Measurements from ENCODE around the gene SEC62. TPM values are rescaled to one million over a fixed set of nuclear protein-coding genes. Genes with fewer than 3 reads are reported as not detected.
"Not testable (repeated sequence)": the region's sequence is repeated elsewhere in the genome, so short reads cannot be mapped to it uniquely, and the experiment has no call there.

The SEC62 gene
- total RNA-seq, 2 experiments from 2014 or later, result 77.1 to 77.4 TPM

DNA sequence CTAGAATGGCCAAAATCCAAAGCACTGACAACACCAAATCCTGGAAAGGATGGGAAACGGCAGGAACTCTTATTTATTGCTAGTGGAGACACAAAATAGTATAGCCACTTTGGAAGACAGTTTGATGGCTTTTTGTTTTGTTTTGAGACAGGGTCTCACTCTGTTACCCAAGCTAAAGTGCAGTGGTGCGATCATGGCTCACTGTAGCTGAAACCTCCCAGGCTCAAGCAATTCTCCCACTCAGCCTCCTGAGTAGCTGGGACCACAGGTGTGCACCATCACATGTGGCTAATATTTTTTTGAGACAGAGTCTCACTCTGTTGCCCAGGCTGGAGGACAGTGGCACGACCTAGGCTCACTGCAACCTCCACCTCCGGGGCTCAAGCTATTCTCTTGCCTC, 43.9 kb downstream of the SEC62 start:
- no peaks in the 10 kb centered on the region for H3K9me3 Mint-ChIP-seq
- DNase-seq (no peak), ATAC-seq (ENCODE audit: low read depth) (no peak)
- H3K27me3 Mint-ChIP-seq, result peaks cover 3% of the 10 kb centered on the region
- H3K36me3 Mint-ChIP-seq, result peaks cover 3% of the 10 kb centered on the region
- peaks cover 15% of the 10 kb centered on the region for H3K4me1 Mint-ChIP-seq
- no peak overlapping the region for H3K27ac Mint-ChIP-seq
- POLR2A ChIA-PET, result interaction anchor here (2.2 kb wide), 1 partner anchor 11 kb away, joined by 6 read pairs; no protein-coding TSS in a partner anchor
- no peak overlapping the region for H3K4me3 Mint-ChIP-seq

DNA sequence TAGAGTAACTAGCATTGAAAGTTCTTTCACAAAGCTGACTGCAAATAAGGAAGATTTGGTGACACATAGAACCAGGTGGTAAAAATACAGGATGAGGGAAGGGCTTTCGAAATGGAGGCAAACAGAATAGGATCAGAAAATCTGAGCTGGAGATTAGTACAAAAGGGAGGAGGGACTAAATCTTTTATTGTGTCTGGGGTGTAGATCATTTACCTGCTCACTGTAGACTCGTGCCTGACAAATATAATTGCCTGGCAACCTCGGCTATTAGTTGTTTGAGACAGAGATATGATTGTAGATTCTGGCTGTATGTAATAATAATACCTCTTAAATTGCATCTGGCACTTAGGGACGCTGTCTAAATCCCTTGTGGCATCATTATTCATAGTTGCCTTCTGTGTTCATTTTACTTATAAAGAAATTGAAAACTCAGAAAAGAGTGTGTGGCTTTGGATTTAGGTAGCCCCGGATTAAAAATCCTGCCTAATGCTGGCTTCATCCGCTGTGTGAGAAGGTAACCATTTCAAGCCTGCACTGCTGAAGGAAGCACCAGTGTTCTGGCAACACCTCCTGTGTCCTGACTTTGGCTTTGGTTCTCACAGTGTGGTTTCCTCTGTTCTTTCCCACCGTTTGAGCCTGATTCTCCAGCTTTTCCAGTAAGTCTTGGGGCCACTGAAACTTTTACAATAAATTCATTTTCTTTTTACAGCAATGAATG, 46.2 kb downstream of the SEC62 start:
- H3K4me1 Mint-ChIP-seq, result peaks cover 2% of the 10 kb centered on the region

GRCh38 chr3:170016057-170016456, 49.5 kb downstream of the SEC62 start:
- peaks cover 5% of the 10 kb centered on the region for H3K4me1 Mint-ChIP-seq
- H3K9me3 Mint-ChIP-seq, result no peaks in the 10 kb centered on the region
- H3K27ac Mint-ChIP-seq, result no peak overlapping the region
- DNase-seq (no peak), ATAC-seq (ENCODE audit: low read depth) (no peak)
- no peaks in the 10 kb centered on the region for H3K36me3 Mint-ChIP-seq
- POLR2A ChIA-PET, result no interaction called here
- no peak overlapping the region for H3K4me3 Mint-ChIP-seq
- peaks cover 11% of the 10 kb centered on the region for H3K27me3 Mint-ChIP-seq

More for the DNA sequence above, 46.2 kb downstream of the SEC62 start:
- POLR2A ChIA-PET, result interaction anchor here (1.1 kb wide), 1 partner anchor 46 kb away, joined by 3 read pairs; no protein-coding TSS in a partner anchor
- Mint-ChIP-seq H3K36me3 (no peaks in the 10 kb centered on the region), H3K27ac (no peak overlapping the region), H3K27me3 (peaks cover 11% of the 10 kb centered on the region), H3K4me3 (no peak overlapping the region), H3K9me3 (no peaks in the 10 kb centered on the region)
- ATAC-seq (ENCODE audit: low read depth) (no peak), DNase-seq (no peak)

DNA sequence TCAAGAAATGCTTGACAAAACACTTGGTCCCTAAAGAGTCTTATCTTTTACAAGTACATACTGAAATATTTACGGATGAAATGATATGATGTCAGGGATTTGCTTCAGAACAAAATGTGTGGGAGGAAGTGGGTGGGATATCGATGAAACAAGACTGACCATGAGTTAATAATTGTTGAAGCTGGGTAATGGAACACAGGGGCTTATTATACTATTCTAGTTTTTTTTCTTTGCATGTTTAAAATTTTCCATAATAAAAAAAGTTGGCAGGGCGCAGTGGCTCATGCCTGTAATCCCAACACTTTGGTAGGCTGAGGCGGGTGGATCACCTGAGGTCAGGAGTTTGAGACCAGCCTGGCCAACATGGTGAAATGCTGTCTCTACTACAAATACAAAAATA, 52.7 kb downstream of the SEC62 start:
- H3K27me3 Mint-ChIP-seq; H3K4me3 Mint-ChIP-seq; H3K36me3 Mint-ChIP-seq; DNase-seq; ATAC-seq (ENCODE audit: low read depth); H3K9me3 Mint-ChIP-seq; H3K4me1 Mint-ChIP-seq; POLR2A ChIA-PET; H3K27ac Mint-ChIP-seq: not testable (repeated sequence)

GRCh38 chr3:170021083-170021482, 54.5 kb downstream of the SEC62 start:
- Mint-ChIP-seq H3K27me3 (peaks cover 7% of the 10 kb centered on the region), H3K36me3 (peaks cover 3% of the 10 kb centered on the region), H3K4me1 (peaks cover 8% of the 10 kb centered on the region), H3K4me3 (no peak overlapping the region), H3K9me3 (peaks cover 4% of the 10 kb centered on the region), H3K27ac (no peak overlapping the region)
- ATAC-seq (ENCODE audit: low read depth), result peak; percentile 61
- POLR2A ChIA-PET, result interaction anchor here (0.5 to 1.6 kb wide), 5 partner anchors 10 to 55 kb away, joined by 3 to 6 read pairs (median 4); no protein-coding TSS in a partner anchor
- no peak for DNase-seq

DNA sequence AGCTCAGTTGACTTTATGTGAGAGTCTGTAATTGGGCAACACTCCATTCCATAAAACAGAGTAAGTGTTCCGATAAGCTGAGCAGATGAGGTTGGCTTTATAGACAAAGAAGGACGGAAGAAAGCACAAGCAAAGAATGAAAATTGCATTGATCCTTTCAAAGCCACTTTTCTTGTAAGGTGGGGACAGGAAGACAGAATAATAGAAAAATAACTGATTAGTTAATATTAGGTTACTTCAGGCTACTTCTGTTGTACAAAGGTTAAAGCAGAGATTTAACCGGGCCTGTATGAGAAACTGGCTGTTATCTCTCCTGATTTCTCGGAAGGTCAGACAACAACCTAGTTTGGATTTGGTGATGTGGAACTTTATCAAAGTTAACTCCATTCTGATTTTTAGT, 55.7 kb downstream of the SEC62 start:
- ATAC-seq (ENCODE audit: low read depth), result no peak
- Mint-ChIP-seq H3K27me3 (no peaks in the 10 kb centered on the region), H3K27ac (no peak overlapping the region), H3K9me3 (peaks cover 6% of the 10 kb centered on the region), H3K4me3 (no peak overlapping the region), H3K36me3 (peaks cover 5% of the 10 kb centered on the region), H3K4me1 (peaks cover 13% of the 10 kb centered on the region)
- DNase-seq, result no peak
- POLR2A ChIA-PET, result interaction anchor here (1.6 kb wide), 1 partner anchor 15 kb away, joined by 4 read pairs; no protein-coding TSS in a partner anchor

DNA sequence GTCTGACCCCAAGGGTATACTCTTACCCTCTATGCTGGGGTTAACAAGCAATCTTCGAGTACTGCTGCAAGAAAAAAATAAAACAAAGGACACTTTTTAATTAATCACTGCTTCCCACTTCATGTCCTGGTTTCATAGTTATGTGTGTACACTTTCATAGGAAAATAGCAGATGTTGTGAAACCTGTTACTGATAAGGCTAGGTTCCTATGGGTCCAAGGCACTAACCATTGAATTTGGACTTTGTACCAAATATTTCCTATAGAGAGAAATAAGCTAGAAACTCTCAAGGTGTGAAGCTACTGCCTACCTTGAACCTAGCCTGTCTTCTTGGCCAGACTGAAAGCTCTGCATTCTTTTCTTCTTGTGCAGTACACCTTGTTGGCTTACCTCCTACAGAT, 56.6 kb downstream of the SEC62 start:
- Mint-ChIP-seq H3K27me3 (no peaks in the 10 kb centered on the region), H3K27ac (no peak overlapping the region), H3K4me1 (peaks cover 19% of the 10 kb centered on the region), H3K36me3 (peaks cover 6% of the 10 kb centered on the region), H3K4me3 (no peak overlapping the region), H3K9me3 (peaks cover 7% of the 10 kb centered on the region)
- no peak for DNase-seq
- no peak for ATAC-seq (ENCODE audit: low read depth)
- POLR2A ChIA-PET, result no interaction called here

- ATAC-seq (ENCODE audit: low read depth), result no peak
- DNase-seq, result no peak
- Mint-ChIP-seq H3K9me3 (peaks cover 11% of the 10 kb centered on the region), H3K27ac (no peak overlapping the region), H3K36me3 (peaks cover 6% of the 10 kb centered on the region), H3K27me3 (no peaks in the 10 kb centered on the region), H3K4me3 (no peak overlapping the region), H3K4me1 (peaks cover 17% of the 10 kb centered on the region)
- POLR2A ChIA-PET, result interaction anchor here (0.7 kb wide), 1 partner anchor 21 kb away, joined by 5 read pairs; no protein-coding TSS in a partner anchor
Measured at GRCh38 chr3:170024581-170024980, 58.0 kb downstream of the SEC62 start.

GRCh38 chr3:170027233-170028102, 60.9 kb downstream of the SEC62 start:
- DNase-seq (no peak), ATAC-seq (ENCODE audit: low read depth) (peak; percentile 74)
- Mint-ChIP-seq H3K4me3 (peak overlapping the region; percentile 45), H3K4me1 (peaks cover 19% of the 10 kb centered on the region), H3K9me3 (peaks cover 11% of the 10 kb centered on the region), H3K27ac (peak overlapping the region; percentile 75), H3K27me3 (no peaks in the 10 kb centered on the region), H3K36me3 (peaks cover 6% of the 10 kb centered on the region)
- POLR2A ChIA-PET, result no interaction called here

DNA sequence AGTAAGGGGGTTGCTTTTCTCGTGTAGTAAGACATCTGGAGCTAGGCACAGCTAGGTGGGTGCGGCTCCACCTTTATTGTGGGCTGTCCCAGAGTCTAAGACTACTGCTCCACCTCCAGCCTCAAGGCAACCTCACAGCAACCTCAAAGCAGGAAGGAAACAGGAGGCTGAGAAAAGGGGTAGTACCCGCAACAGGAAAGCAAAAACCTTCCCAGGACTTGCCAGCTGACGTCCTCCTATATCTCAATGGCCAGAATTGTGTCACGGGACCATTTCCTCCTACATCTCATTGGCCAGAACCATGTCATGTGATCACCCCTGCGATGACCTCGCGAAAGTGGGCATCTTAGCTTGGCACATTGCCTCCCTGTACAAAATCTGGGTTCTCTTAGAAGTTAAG, 66.9 kb downstream of the SEC62 start:
- peak overlapping the region; percentile 49 for H3K4me3 Mint-ChIP-seq
- ATAC-seq (ENCODE audit: low read depth), result peak; percentile 79
- H3K27ac Mint-ChIP-seq, result peak overlapping the region; percentile 67
- H3K27me3 Mint-ChIP-seq, result no peaks in the 10 kb centered on the region
- H3K9me3 Mint-ChIP-seq, result peaks cover 7% of the 10 kb centered on the region
- peak; percentile 65 for DNase-seq
- H3K4me1 Mint-ChIP-seq, result peaks cover 21% of the 10 kb centered on the region
- POLR2A ChIA-PET, result interaction anchor here (1.1 to 1.7 kb wide), 6 partner anchors 29 to 269 kb away, joined by 3 to 5 read pairs (median 4); partner anchors contain the start of gene SEC62
- peaks cover 5% of the 10 kb centered on the region for H3K36me3 Mint-ChIP-seq

- peaks cover 4% of the 10 kb centered on the region for H3K9me3 Mint-ChIP-seq
- ATAC-seq (ENCODE audit: low read depth) (peak; percentile 78), DNase-seq (peak; percentile 91)
- peaks cover 5% of the 10 kb centered on the region for H3K27me3 Mint-ChIP-seq
- peak within 1 kb of the TSS; percentile 84 for H3K4me3 Mint-ChIP-seq
- POLR2A ChIA-PET, result interaction anchor here (0.7 to 1.4 kb wide), 3 partner anchors 71 to 273 kb away, joined by 4 to 9 read pairs (median 5); partner anchors contain the start of genes SEC62 and TERC
- H3K4me1 Mint-ChIP-seq, result peaks cover 22% of the 10 kb centered on the region
- H3K27ac Mint-ChIP-seq, result peak within 1 kb of the TSS; percentile 25
- H3K36me3 Mint-ChIP-seq, result peaks cover 5% of the 10 kb centered on the region
Measured at GRCh38 chr3:170037463-170038433, 71.1 kb downstream of the SEC62 start, which contains the start of gene GPR160. TSS of gene GPR160 (plus strand) at chr3:170037995. CDS start at chr3:170083973, 45,978 bp downstream.

DNA sequence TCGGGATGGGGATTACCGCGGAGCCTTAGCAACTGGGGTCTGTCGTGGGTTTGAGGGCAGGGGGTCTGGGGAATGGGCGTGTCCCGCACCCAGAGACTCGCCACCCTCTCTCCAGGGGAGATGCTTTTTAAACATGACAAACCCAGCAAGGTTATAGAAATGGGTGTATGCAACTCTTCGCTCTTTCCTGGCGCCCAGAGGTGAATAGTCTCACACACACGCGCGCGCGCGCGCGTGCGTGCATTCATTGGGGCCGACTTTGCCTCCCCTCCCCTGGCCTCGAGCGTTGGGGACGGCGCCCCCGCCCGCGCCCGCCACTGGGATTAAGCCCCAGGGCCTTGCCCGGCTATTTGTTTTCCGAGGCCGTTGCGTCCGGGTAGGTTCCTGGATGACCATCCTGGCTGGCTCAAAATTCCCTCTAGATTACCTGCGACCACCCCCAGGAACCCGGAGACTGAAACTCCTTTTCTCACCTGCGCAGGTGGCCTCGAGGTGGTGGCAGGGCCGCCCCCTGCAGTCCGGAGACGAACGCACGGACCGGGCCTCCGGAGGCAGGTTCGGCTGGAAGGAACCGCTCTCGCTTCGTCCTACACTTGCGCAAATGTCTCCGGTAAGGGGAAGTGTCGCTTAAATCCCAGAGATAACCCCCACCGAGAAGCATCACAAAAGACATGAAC, 72.0 kb downstream of the SEC62 start:
- peaks cover 5% of the 10 kb centered on the region for H3K27me3 Mint-ChIP-seq
- H3K9me3 Mint-ChIP-seq, result peaks cover 4% of the 10 kb centered on the region
- DNase-seq (peak; percentile 48), ATAC-seq (ENCODE audit: low read depth) (peak; percentile 7)
- peaks cover 6% of the 10 kb centered on the region for H3K36me3 Mint-ChIP-seq
- POLR2A ChIA-PET, result interaction anchor here (1.0 to 1.4 kb wide), 2 partner anchors 72 to 274 kb away, joined by 4 to 5 read pairs; partner anchors contain the start of genes SEC62 and TERC
- H3K27ac Mint-ChIP-seq, result peak overlapping the region; percentile 25
- H3K4me3 Mint-ChIP-seq, result peak overlapping the region; percentile 84
- H3K4me1 Mint-ChIP-seq, result peaks cover 14% of the 10 kb centered on the region

Data from activated naive CD8-positive, alpha-beta T cell treated with anti-CD3 and anti-CD28 coated beads, Interleukin-2, amount 10 ng/mL, durations not matched to agents 7 days and 5 days (primary cell).